Activated effector memory CD4-positive, alpha-beta T cell treated with anti-CD3 and anti-CD28 coated beads, Interleukin-2, amount 50 U/mL, for 16 hours (primary cell): Measurements from ENCODE around the gene SPATA13.
"Not testable (repeated sequence)": the region's sequence is repeated elsewhere in the genome, so short reads cannot be mapped to it uniquely, and the experiment has no call there.

ENCODE experiments used
- DNase-seq: peaks from one replicate; pipeline ENCODE4 v3.0.0-alpha.2; 2020

Gene SPATA13

DNA sequence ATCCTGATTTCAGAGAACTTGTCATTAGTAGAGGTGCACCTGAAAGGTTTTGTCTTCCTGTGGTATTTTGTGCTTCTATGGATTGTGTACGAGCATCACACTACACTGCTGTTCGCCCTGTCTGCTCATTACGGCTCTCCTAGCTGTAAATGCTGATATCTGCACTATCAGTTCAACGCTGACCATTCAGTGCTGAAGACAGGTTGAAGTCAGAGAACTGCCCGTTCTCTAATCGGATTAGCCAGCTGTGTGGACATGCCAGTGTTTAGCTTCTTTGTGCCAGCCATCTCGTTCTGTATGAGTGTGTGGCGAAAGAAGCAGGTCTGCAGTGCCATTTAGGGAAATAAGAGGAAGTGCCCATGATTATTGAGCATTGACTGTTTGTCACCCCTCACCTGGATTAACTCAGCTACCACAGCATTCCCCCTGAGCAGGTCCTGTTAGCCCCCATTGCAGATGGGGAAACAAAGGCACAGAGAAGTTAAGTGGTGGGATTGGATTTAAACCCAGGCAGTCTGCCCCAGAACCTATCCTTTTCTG is 127.3 kb downstream of the SPATA13 start:
- no peak for DNase-seq

DNA sequence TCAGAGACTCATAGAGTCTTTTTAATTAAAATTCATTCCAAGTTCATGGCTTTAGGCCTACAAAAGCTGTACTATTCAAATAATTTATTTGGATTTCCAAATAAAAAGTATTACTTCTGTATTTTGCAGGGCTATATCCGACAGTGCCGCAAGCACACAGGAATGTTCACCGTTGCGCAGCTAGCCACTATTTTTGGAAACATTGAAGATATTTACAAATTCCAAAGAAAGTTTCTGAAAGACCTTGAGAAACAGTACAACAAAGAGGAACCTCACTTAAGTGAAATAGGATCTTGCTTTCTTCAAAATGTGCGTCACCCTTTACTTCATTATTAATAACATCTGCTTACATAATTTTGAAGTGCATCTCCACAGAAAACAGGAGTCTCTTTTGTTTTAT is 128.3 kb downstream of the SPATA13 start:
- no peak for DNase-seq

DNA sequence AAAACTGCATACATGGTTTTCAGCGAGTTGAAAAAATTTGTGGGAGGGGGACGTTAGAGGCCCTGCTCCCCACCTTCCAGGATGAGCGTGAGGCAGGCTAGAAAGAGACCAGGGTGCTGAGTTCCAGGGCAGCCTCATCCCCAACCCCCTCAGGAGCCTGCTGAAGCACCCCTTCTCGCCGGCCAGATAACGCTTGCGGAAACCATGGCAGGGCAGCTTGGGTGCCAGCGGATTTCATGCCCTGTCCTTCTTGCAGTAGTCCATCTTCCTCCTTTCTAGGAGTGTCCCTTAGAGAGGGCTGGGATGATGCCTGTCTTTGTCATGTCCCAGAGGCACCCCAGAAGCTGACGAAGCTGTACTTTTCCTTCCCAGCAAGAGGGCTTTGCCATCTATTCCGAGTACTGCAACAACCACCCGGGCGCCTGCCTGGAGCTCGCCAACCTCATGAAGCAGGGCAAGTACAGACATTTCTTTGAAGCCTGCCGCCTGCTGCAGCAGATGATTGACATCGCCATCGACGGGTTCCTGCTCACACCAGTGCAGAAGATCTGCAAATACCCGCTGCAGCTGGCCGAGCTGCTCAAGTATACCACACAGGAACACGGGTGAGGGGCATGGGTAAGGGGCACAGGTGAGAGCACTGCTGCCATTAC is 129.9 kb downstream of the SPATA13 start:
- no peak for DNase-seq

- DNase-seq, result no peak
These were observed 132.0 kb downstream of the SPATA13 start for GRCh38 chr13:24292481-24292880.

GRCh38 chr13:24293746-24294145 is 133.2 kb downstream of the SPATA13 start:
- no peak for DNase-seq

- no peak for DNase-seq
These were observed 139.1 kb downstream of the SPATA13 start for GRCh38 chr13:24299488-24300114.

DNA sequence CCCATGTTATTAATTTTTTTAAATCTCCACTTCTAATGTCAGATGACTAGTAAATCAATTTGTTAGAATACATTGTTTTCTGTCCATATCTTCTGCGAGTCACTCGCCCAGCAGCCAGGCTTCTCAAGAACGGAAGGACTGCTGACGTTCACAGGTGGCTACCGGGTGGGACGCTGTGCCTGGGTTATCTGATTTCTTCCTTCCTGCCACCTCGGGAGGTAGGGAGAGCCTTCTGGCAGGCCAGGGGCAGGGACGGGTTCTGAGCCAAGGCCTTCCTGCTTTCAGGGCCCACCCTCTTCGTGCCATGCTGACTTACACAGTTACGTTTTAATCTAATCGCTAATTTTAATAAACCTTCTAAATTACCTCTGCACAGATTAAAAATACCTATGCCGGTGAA is 140.9 kb downstream of the SPATA13 start:
- DNase-seq, result no peak

GRCh38 chr13:24301911-24302310 is 141.4 kb downstream of the SPATA13 start:
- no peak for DNase-seq

- DNase-seq, result no peak
These were observed 144.1 kb downstream of the SPATA13 start for GRCh38 chr13:24304620-24305019.

DNA sequence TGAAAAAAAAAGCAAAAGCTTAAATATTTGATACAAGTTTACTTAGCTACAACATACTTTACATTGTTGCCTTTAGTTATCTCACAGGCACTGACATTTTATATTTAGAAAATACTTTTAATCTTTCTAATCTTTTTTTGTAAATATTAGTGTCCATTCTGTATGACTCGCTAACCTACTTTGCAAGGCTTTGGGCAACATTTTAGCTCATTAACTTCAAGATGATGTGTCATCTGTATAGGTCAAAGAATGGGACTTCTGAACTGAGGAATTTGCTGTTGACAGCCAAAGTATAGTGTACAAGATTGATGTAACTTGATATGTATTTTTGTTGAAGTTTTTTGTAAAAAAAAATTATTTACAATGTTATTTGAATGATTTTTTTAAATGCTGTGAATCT is 146.1 kb downstream of the SPATA13 start:
- no peak for DNase-seq

DNA sequence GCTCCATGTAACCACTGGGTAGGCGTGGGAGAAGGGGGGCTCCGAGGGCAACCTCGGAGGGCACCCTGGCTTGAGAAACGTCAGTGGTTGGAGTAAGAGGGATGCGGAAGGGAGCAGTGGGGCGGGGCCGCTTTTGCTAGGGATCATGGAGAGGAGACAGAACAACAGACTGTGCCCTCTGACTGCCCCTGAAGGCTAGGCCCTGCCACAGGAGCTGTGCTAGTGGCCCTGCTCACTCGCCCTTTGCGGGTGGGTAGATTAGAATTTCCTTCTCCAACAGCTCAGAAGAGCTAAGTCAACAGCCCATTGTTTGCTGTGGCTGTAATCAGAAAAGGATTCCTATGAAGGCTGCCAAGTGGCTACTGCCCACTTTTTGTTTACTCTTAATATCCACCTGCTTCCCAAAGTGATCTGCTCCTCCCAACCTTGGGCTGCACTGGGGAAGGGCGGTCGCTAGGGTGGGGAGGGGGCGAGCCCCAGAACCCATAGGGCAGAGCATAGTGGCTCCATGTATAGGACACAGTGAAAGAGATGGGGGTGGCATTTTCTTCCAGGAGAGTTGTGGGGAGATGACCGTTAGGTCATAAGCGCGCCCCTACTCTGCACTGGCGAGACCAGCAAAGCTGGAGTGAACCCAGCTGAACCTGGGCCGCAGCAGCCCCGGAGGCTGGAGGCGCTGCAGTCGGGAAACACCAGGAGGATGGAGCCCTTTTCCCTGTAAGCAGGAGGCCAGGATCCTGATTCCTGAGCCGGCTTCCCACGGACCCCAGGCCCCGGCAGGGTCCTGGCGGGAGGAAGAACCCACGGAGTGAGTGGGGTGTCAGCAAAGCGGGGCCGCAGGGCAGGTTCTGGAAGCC is 146.9 kb downstream of the SPATA13 start:
- no peak for DNase-seq

DNA sequence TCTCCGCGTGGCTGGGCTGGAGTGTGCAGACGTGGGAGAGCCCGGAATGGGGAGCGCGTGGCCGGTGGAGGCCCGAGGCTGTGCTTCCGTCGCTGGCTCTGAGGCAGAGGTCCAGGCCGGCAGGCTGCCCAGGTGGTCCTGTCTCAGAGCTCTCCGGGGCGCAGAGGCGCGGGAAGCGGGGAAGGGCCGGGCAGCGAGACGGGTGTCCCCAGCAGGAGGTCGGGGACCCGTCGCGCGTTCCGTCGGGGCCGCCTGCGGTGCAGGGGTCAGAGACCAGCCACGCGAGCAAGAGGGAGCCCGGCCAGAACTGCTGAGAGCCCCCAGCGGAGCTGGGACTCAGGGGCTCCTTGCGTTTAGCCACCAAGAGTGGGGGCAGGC is 147.5 kb downstream of the SPATA13 start:
- no peak for DNase-seq

- no peak for DNase-seq
These were observed 148.0 kb downstream of the SPATA13 start for GRCh38 chr13:24308488-24309020.

GRCh38 chr13:24309300-24309699 is 148.8 kb downstream of the SPATA13 start, which contains the start of gene C1QTNF9:
TSS of gene C1QTNF9 (plus strand) at chr13:24309580. CDS start at chr13:24316004, 6,424 bp downstream.
- not testable (repeated sequence) for DNase-seq

DNA sequence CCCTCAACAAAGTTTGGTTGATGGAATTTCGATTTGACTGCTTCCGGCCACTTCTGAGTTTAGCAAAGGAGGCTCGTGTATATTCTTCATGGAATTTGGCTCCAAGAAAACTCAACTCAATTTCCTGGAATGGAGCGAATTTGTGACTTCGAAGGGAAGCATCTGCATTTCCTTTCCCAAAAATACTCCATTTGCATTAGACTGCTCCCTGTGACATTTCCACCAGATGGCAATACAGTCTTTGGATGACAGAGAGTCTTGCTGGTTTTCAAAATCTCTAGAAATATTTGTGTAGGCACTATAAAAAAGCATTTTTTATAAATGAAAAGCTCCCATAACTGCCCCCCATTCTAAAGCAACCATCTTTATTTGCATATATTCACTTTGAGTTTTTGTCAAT is 152.9 kb downstream of the SPATA13 start:
- no peak for DNase-seq

DNA sequence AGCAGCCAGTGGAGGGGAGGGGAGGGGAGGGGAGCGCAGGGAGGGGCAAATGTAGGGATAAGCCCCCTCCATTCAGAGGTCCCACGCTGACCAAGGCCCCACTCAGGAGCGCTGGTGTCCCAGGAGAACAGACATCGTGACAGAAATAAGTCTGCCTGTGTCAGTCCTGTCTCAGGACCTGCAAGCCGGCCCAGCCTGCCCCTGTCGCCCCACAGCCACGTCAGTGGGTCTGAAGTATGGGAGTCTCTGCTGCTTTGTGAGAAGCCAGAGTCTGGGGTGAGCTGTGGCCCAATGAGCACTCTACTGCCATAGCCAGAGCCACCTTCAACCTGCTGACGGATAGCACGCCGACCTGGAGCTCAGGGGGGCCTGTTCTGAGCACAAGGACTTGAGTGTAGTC is 157.3 kb downstream of the SPATA13 start:
- DNase-seq, result not testable (repeated sequence)

DNA sequence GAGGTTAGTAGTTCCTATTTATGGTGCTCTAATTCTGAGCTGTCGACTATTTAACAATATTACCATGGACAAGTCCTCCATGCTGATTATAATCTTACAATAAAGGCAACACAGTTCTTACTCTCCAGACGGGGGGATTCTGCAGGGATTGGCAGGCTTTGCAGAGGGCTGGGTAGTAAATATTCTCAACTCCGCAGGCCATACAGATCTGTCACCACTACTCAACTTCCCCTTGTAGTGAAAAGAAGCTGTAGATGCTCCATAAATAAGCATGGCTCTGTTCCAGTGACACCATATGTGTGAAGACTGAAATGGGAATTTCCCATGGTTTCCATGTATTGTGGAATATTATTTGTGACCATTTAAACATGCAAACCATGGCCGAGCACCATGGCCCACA is 158.4 kb downstream of the SPATA13 start:
- DNase-seq, result not testable (repeated sequence)

GRCh38 chr13:24319641-24320040 is 159.1 kb downstream of the SPATA13 start:
- not testable (repeated sequence) for DNase-seq

DNA sequence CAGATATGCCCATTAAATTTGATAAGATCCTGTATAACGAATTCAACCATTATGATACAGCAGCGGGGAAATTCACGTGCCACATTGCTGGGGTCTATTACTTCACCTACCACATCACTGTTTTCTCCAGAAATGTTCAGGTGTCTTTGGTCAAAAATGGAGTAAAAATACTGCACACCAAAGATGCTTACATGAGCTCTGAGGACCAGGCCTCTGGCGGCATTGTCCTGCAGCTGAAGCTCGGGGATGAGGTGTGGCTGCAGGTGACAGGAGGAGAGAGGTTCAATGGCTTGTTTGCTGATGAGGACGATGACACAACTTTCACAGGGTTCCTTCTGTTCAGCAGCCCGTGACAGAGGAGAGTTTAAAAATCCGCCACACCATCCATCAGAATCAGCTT is 160.9 kb downstream of the SPATA13 start:
- not testable (repeated sequence) for DNase-seq

DNA sequence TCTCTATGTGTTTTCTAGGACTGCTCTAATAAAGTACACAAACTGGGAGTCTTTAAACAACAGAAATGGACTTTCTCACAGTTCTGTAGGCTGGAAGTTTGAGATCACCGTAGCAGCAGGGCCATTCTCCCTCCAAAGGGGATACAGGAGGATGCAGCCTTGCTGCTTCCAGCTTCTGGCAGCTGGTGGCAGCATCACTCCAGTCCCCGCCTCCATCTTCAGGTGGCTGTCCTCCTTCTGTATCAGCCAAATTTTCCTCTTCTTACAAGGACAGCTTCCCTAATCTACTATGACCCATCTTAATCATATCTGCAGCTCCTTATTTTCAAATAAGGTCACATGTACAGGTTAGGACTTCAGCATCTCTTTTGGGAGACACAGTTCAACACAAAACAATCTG is 161.9 kb downstream of the SPATA13 start:
- not testable (repeated sequence) for DNase-seq

- no peak for DNase-seq
These were observed 162.7 kb downstream of the SPATA13 start for GRCh38 chr13:24323036-24323738.

DNA sequence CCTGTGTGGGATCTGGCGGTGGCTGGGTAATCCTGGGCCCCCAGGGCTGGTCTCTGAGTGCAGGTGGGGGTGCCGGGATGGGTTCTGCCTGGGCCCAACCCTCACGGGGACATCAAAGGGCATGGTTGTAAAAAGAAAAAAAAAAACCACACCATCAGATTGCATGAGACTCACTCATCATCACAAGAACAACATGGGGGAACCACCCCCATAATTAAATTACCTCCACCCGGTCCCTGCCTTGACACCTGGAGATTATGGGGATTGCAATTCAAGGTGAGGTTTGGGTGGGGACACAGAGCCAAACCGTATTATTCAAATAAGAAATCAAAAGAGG is 163.2 kb downstream of the SPATA13 start:
- DNase-seq, result no peak

DNA sequence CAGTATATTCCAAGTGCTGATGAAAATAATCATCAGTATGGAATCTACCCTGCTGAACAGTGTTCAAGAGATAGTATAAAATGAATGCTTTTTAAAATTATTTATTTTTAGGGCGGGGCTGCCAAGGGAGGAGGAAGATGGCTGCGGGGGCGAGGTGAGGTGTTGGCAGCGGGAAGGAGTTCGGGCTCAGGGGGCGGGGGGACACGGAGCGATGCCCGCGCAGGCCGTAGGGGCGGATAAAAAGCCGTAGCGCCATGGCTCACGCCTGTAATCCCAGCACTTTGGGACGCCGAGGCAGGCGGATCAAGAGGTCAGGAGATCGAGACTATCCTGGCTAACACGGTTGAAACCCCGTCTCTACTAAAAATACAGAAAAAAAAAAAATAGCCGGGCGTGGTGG is 167.1 kb downstream of the SPATA13 start:
- DNase-seq, result not testable (repeated sequence)
